ENCODE results near the gene FNDC3B.

The FNDC3B gene

GRCh38 chr3:172038798-172039435 is 461 bp upstream of the FNDC3B start (continued):
- TF ChIP-seq ZNF571 (tag by site-specific recombination; IDR thresholded peaks at IDR 0.05) = no peak
- TF ChIP-seq ZFP3 (tag by site-specific recombination; IDR thresholded peaks at IDR 0.05; ENCODE audit: low read depth) = no peak
- TF ChIP-seq ZNF423 (tag by site-specific recombination; IDR thresholded peaks at IDR 0.05) = no peak
- no peak for TF ChIP-seq BCL11A (tag by site-specific recombination; IDR thresholded peaks at IDR 0.05; ENCODE audit: low read depth)
- TF ChIP-seq SP3 (tag by site-specific recombination; IDR thresholded peaks at IDR 0.05) = no peak
- no peak for TF ChIP-seq ZNF561 (tag by site-specific recombination; IDR thresholded peaks at IDR 0.05; ENCODE audit: borderline replicate concordance)
- TF ChIP-seq ZNF121 (tag by site-specific recombination; IDR thresholded peaks at IDR 0.05) = no peak
- no peak for TF ChIP-seq ELK4 (IDR thresholded peaks at IDR 0.05; ENCODE audit: borderline replicate concordance, low read depth, low read length)
- no peak for TF ChIP-seq ZSCAN30 (tag by site-specific recombination; IDR thresholded peaks at IDR 0.05)
- no peak for TF ChIP-seq HOXC10 (CRISPR knock-in tag; IDR thresholded peaks at IDR 0.05)
- no peak for TF ChIP-seq ZNF777 (tag by site-specific recombination; IDR thresholded peaks at IDR 0.05; ENCODE audit: borderline replicate concordance)
- TF ChIP-seq KLF7 (tag by site-specific recombination; IDR thresholded peaks at IDR 0.05; ENCODE audit: borderline replicate concordance) = no peak
- no peak for TF ChIP-seq ZNF580 (tag by site-specific recombination; IDR thresholded peaks at IDR 0.05)
- no peak for TF ChIP-seq ZNF274 (IDR thresholded peaks at IDR 0.05; ENCODE audit: low read length)
- TF ChIP-seq ZNF274 (tag by site-specific recombination; IDR thresholded peaks at IDR 0.05; ENCODE audit: borderline replicate concordance) = no peak
- no peak for TF ChIP-seq ZNF776 (tag by site-specific recombination; IDR thresholded peaks at IDR 0.05; ENCODE audit: borderline replicate concordance)
- TF ChIP-seq ZNF155 (tag by site-specific recombination; IDR thresholded peaks at IDR 0.05) = no peak
- TF ChIP-seq ZNF513 (tag by site-specific recombination; IDR thresholded peaks at IDR 0.05) = no peak

- CTCF ChIA-PET = interaction anchor here (0.6 to 0.7 kb wide), 3 partner anchors 13 to 119 kb away, joined by 3 to 4 read pairs (median 4); no protein-coding TSS in a partner anchor
- Histone ChIP-seq H3K4me3 (ENCODE audit: low read depth, low read length) (peak overlapping the region; percentile 92), H3K9me3 (ENCODE audit: control insufficient read depth, insufficient read depth, low read depth, low read length) (no peaks in the 10 kb centered on the region), H3K27ac (ENCODE audit: extremely low read depth, low read depth, low read length) (peak overlapping the region; percentile 98), H3K36me3 (ENCODE audit: control insufficient read depth in 2 of 2, insufficient read depth in 1 of 2, low read length in 2 of 2) (no peaks in the 10 kb centered on the region), H3K4me1 (ENCODE audit: control insufficient read depth, insufficient read depth, low read length) (peaks cover 4% of the 10 kb centered on the region; the same call in 1 of the 2 replicates)
- POLR2A ChIA-PET = interaction anchor here (0.7 to 2.5 kb wide), 4 partner anchors 31 to 129 kb away, joined by 3 to 6 read pairs (median 4); no protein-coding TSS in a partner anchor
- no peak for TF ChIP-seq BCL6B (tag by site-specific recombination; IDR thresholded peaks at IDR 0.05)
- no peak for TF ChIP-seq ZNF112 (tag by site-specific recombination; IDR thresholded peaks at IDR 0.05)
- peak; percentile 96 for TF ChIP-seq ZBTB8A (tag by site-specific recombination; IDR thresholded peaks at IDR 0.05)
- no peak for TF ChIP-seq PRDM4 (tag by site-specific recombination; IDR thresholded peaks at IDR 0.05)
- TF ChIP-seq ZNF398 (tag by site-specific recombination; IDR thresholded peaks at IDR 0.05) = peak; percentile 83
- TF ChIP-seq ZNF248 (tag by site-specific recombination; IDR thresholded peaks at IDR 0.05) = no peak
- TF ChIP-seq ZFHX2 (tag by site-specific recombination; conservative IDR thresholded peaks at IDR 0.05) = peak; percentile 5; the same call in 1 of the 2 replicates
- TF ChIP-seq ELK4 (IDR thresholded peaks at IDR 0.05; ENCODE audit: borderline replicate concordance, low read depth, low read length) = no peak
Measured at GRCh38 chr3:172040078-172040980, 951 bp downstream of the FNDC3B start.
